ENCODE results near the gene PHLDA3.
"Not testable (repeated sequence)": the region's sequence is repeated elsewhere in the genome, so short reads cannot be mapped to it uniquely, and the experiment has no call there.

The PHLDA3 gene

GRCh38 chr1:201485184-201485774 lies 16.3 kb upstream of the PHLDA3 start:
- no peak for DNase-seq (ENCODE audit: low read depth)

- no peak for DNase-seq (ENCODE audit: low read depth)
Observed at GRCh38 chr1:201483373-201483949, 14.5 kb upstream of the PHLDA3 start.

- DNase-seq (ENCODE audit: low read depth) = no peak
Observed at GRCh38 chr1:201482755-201483154, 13.8 kb upstream of the PHLDA3 start.

GRCh38 chr1:201481761-201482493 lies 12.9 kb upstream of the PHLDA3 start:
- DNase-seq (ENCODE audit: low read depth) = no peak

- DNase-seq (ENCODE audit: low read depth) = no peak
Observed at GRCh38 chr1:201481004-201481380, 12.0 kb upstream of the PHLDA3 start.

- no peak for DNase-seq (ENCODE audit: low read depth)
Observed at GRCh38 chr1:201480231-201481003, 11.4 kb upstream of the PHLDA3 start.

GRCh38 chr1:201479201-201479730 lies 10.3 kb upstream of the PHLDA3 start:
- DNase-seq (ENCODE audit: low read depth) = no peak

GRCh38 chr1:201478666-201479065 lies 9.7 kb upstream of the PHLDA3 start:
- not testable (repeated sequence) for DNase-seq (ENCODE audit: low read depth)

GRCh38 chr1:201476670-201477344 lies 7.8 kb upstream of the PHLDA3 start:
- DNase-seq (ENCODE audit: low read depth) = no peak

- DNase-seq (ENCODE audit: low read depth) = no peak
Observed at GRCh38 chr1:201475915-201476669, 7.1 kb upstream of the PHLDA3 start.

- no peak for DNase-seq (ENCODE audit: low read depth)
Observed at GRCh38 chr1:201475130-201475529, 6.1 kb upstream of the PHLDA3 start.

GRCh38 chr1:201473296-201473695 lies 4.3 kb upstream of the PHLDA3 start:
- no peak for DNase-seq (ENCODE audit: low read depth)

- not testable (repeated sequence) for DNase-seq (ENCODE audit: low read depth)
Observed at GRCh38 chr1:201472321-201472720, 3.3 kb upstream of the PHLDA3 start.

- no peak for DNase-seq (ENCODE audit: low read depth)
Observed at GRCh38 chr1:201471772-201472171, 2.8 kb upstream of the PHLDA3 start.

- no peak for DNase-seq (ENCODE audit: low read depth)
Observed at GRCh38 chr1:201470581-201470980, 1.6 kb upstream of the PHLDA3 start.

- no peak for DNase-seq (ENCODE audit: low read depth)
Observed at GRCh38 chr1:201469645-201470074, 672 bp upstream of the PHLDA3 start.

GRCh38 chr1:201468501-201468843 lies 516 bp downstream of the PHLDA3 start:
- DNase-seq (ENCODE audit: low read depth) = no peak

GRCh38 chr1:201466492-201466891 lies 2.5 kb downstream of the PHLDA3 start:
- no peak for DNase-seq (ENCODE audit: low read depth)

GRCh38 chr1:201465698-201466290 lies 3.2 kb downstream of the PHLDA3 start:
- DNase-seq (ENCODE audit: low read depth) = no peak

GRCh38 chr1:201463071-201463552 lies 5.9 kb downstream of the PHLDA3 start:
- DNase-seq (ENCODE audit: low read depth) = no peak
